Activated CD8-positive, alpha-beta memory T cell treated with anti-CD3 and anti-CD28 coated beads for 4 hours (primary cell): ENCODE results near the gene CACNA1D.

Source experiments
- DNase-seq, 2 donors: peaks; one replicate each; pipeline ENCODE4 v3.0.0-alpha.2; 2020; ENCODE audit warnings: low read depth in 2 of 2

CACNA1D gene

GRCh38 chr3:53822331-53822741 is 327.9 kb downstream of the CACNA1D start:
- no peak for DNase-seq

GRCh38 chr3:53823026-53823955 is 328.9 kb downstream of the CACNA1D start:
- no peak for DNase-seq

- no peak for DNase-seq
These were observed 329.7 kb downstream of the CACNA1D start for GRCh38 chr3:53823956-53824657.

GRCh38 chr3:53824795-53825194 is 330.4 kb downstream of the CACNA1D start:
- DNase-seq = no peak

- DNase-seq = no peak
These were observed 331.6 kb downstream of the CACNA1D start for GRCh38 chr3:53826048-53826447.

GRCh38 chr3:53828581-53828980 is 334.2 kb downstream of the CACNA1D start:
- no peak for DNase-seq

- DNase-seq = no peak
These were observed 335.2 kb downstream of the CACNA1D start for GRCh38 chr3:53829605-53830004.

- no peak for DNase-seq
These were observed 336.5 kb downstream of the CACNA1D start for GRCh38 chr3:53830944-53831343.

- no peak for DNase-seq
These were observed 338.7 kb downstream of the CACNA1D start for GRCh38 chr3:53833053-53833645.

- DNase-seq = no peak
These were observed 339.3 kb downstream of the CACNA1D start for GRCh38 chr3:53833700-53834099.

- no peak for DNase-seq
These were observed 340.2 kb downstream of the CACNA1D start for GRCh38 chr3:53834429-53835095.

GRCh38 chr3:53835257-53835656 is 340.8 kb downstream of the CACNA1D start:
- no peak for DNase-seq

GRCh38 chr3:53836084-53836872 is 341.9 kb downstream of the CACNA1D start:
- no peak for DNase-seq

GRCh38 chr3:53837331-53837730 is 342.9 kb downstream of the CACNA1D start:
- no peak for DNase-seq

- no peak for DNase-seq
These were observed 346.9 kb downstream of the CACNA1D start for GRCh38 chr3:53841296-53841695.

GRCh38 chr3:53842436-53843194 is 348.2 kb downstream of the CACNA1D start:
- DNase-seq = no peak

GRCh38 chr3:53843195-53844177 is 349.1 kb downstream of the CACNA1D start:
- DNase-seq = no peak

GRCh38 chr3:53844262-53845102 is 350.1 kb downstream of the CACNA1D start:
- no peak for DNase-seq
